Chondrocyte (in vitro differentiated cells): ENCODE results near the gene ITPRIPL2. TPM values are rescaled to one million over a fixed set of nuclear protein-coding genes. Genes with fewer than 3 reads are reported as not detected.

Experiments used
- DNase-seq: peaks from one replicate; pipeline ENCODE4 v3.0.0; 2021; ENCODE audit warnings: mixed read lengths, low spot score
- H3K27ac Mint-ChIP-seq: one replicate; pipeline ENCODE4 v1.8.0; 2021; ENCODE audit warnings: mild to moderate bottlenecking, moderate library complexity, mixed read lengths; ENCODE audit not compliant: unreplicated experiment
- H3K27me3 Mint-ChIP-seq: 2 replicates; pipeline ENCODE4 v1.8.0; 2021; ENCODE audit warnings: low read depth, mixed read lengths
- H3K36me3 Mint-ChIP-seq: 2 replicates; pipeline ENCODE4 v1.8.0; 2021; ENCODE audit warnings: low read depth, mixed read lengths
- H3K4me1 Mint-ChIP-seq: 2 replicates; pipeline ENCODE4 v1.8.0; 2021; ENCODE audit warnings: low read depth, mild to moderate bottlenecking, mixed read lengths
- H3K4me3 Mint-ChIP-seq: one replicate; pipeline ENCODE4 v1.8.0; 2021; ENCODE audit warnings: mild to moderate bottlenecking, moderate library complexity, mixed read lengths; ENCODE audit not compliant: unreplicated experiment
- H3K9me3 Mint-ChIP-seq: 2 replicates; pipeline ENCODE4 v1.8.0; 2021; ENCODE audit warnings: low read depth, mixed read lengths
- CTCF ChIP-seq: fragments of 200-600 bp; sonication (generic); IDR thresholded peaks from 2 replicates; pipeline ENCODE4 v1.5.0; 2021; ENCODE audit warnings: antibody characterized with exemption, mild to moderate bottlenecking, moderate library complexity
- total RNA-seq: library from RNA; stranded (reverse); gene quantifications from 3 replicates; pipeline ENCODE4 v1.2.1, GENCODE V29; 2021

ITPRIPL2 gene
- total RNA-seq, 1 donor from 2014 or later: 65.0 TPM

GRCh38 chr16:19105131-19105530, 8.6 kb upstream of the ITPRIPL2 start:
- no peak overlapping the region for H3K27ac Mint-ChIP-seq
- H3K4me1 Mint-ChIP-seq: peaks cover 29% of the 10 kb centered on the region
- TF ChIP-seq CTCF: no peak
- no peaks in the 10 kb centered on the region for H3K27me3 Mint-ChIP-seq
- H3K9me3 Mint-ChIP-seq: peaks cover 2% of the 10 kb centered on the region
- H3K4me3 Mint-ChIP-seq: no peak overlapping the region
- DNase-seq: no peak
- H3K36me3 Mint-ChIP-seq: no peaks in the 10 kb centered on the region

GRCh38 chr16:19105891-19106624, 7.7 kb upstream of the ITPRIPL2 start:
- DNase-seq: no peak
- no peaks in the 10 kb centered on the region for H3K27me3 Mint-ChIP-seq
- H3K4me1 Mint-ChIP-seq: peaks cover 29% of the 10 kb centered on the region
- no peak overlapping the region for H3K4me3 Mint-ChIP-seq
- H3K36me3 Mint-ChIP-seq: no peaks in the 10 kb centered on the region
- H3K27ac Mint-ChIP-seq: no peak overlapping the region
- H3K9me3 Mint-ChIP-seq: no peaks in the 10 kb centered on the region
- no peak for TF ChIP-seq CTCF

GRCh38 chr16:19106625-19107020, 7.1 kb upstream of the ITPRIPL2 start:
- Mint-ChIP-seq H3K9me3 (no peaks in the 10 kb centered on the region), H3K36me3 (no peaks in the 10 kb centered on the region), H3K27me3 (no peaks in the 10 kb centered on the region), H3K4me3 (no peak overlapping the region), H3K4me1 (peaks cover 29% of the 10 kb centered on the region), H3K27ac (no peak overlapping the region)
- TF ChIP-seq CTCF: no peak
- DNase-seq: no peak

- Mint-ChIP-seq H3K4me1 (peaks cover 36% of the 10 kb centered on the region), H3K27me3 (no peaks in the 10 kb centered on the region), H3K36me3 (no peaks in the 10 kb centered on the region), H3K4me3 (no peak overlapping the region), H3K9me3 (no peaks in the 10 kb centered on the region), H3K27ac (no peak overlapping the region)
- TF ChIP-seq CTCF: no peak
- no peak for DNase-seq
These were observed 5.1 kb upstream of the ITPRIPL2 start for GRCh38 chr16:19108409-19109287.

- Mint-ChIP-seq H3K27me3 (no peaks in the 10 kb centered on the region), H3K36me3 (no peaks in the 10 kb centered on the region), H3K27ac (no peak overlapping the region), H3K9me3 (no peaks in the 10 kb centered on the region), H3K4me3 (no peak overlapping the region), H3K4me1 (peaks cover 36% of the 10 kb centered on the region)
- DNase-seq: no peak
- no peak for TF ChIP-seq CTCF
These were observed 4.5 kb upstream of the ITPRIPL2 start for GRCh38 chr16:19109288-19109664.
